22Rv1 (cell line): Measurements from ENCODE around the gene ELOVL5.

Source experiments
- H3K27ac ChIP-seq: fragments of 450-650 bp; 2 replicates; pipeline ENCODE4 v1.5.1; 2017
- CTCF ChIP-seq: fragments of 450-650 bp; IDR thresholded peaks from 2 replicates; pipeline ENCODE4 v1.5.1; 2017; ENCODE audit warnings: mild to moderate bottlenecking
- ZFX ChIP-seq: fragments of 450-650 bp; IDR thresholded peaks from 2 replicates; pipeline ENCODE4 v1.6.1; 2017; ENCODE audit warnings: antibody characterized with exemption, borderline replicate concordance

Gene ELOVL5

GRCh38 chr6:53257001-53257400 lies 91.7 kb downstream of the ELOVL5 start:
- TF ChIP-seq CTCF, result no peak
- no peak overlapping the region for H3K27ac ChIP-seq

DNA sequence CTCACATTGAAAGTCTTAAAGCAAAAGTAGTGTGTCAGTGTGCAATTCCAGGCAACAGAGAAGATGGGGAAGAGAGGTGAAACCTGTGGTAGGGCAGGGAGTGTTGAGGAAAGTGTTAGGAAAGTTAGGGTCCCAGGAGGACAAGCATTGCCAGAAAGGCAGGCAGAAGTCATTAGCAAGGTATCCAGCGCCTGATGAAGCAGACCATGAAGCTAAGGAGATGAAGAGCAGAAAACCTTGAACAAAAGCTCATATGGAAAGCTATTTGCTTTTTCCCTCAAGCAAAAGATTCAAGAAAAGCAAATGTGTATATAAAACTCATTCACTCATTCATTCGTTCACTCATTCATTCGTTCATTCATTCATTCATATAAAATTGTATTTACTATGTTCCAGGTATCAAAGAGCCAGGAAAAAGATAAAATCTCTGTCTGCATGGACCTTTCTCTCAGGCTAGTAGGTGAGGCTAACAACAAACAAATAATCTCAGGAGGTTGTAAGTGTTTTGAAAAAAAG lies 96.5 kb downstream of the ELOVL5 start:
- no peak overlapping the region for H3K27ac ChIP-seq
- TF ChIP-seq CTCF (no peak), ZFX (no peak)

- TF ChIP-seq ZFX, result no peak
- no peak for TF ChIP-seq CTCF
- no peak overlapping the region for H3K27ac ChIP-seq
Measured at GRCh38 chr6:53251033-53251672, 97.6 kb downstream of the ELOVL5 start.

DNA sequence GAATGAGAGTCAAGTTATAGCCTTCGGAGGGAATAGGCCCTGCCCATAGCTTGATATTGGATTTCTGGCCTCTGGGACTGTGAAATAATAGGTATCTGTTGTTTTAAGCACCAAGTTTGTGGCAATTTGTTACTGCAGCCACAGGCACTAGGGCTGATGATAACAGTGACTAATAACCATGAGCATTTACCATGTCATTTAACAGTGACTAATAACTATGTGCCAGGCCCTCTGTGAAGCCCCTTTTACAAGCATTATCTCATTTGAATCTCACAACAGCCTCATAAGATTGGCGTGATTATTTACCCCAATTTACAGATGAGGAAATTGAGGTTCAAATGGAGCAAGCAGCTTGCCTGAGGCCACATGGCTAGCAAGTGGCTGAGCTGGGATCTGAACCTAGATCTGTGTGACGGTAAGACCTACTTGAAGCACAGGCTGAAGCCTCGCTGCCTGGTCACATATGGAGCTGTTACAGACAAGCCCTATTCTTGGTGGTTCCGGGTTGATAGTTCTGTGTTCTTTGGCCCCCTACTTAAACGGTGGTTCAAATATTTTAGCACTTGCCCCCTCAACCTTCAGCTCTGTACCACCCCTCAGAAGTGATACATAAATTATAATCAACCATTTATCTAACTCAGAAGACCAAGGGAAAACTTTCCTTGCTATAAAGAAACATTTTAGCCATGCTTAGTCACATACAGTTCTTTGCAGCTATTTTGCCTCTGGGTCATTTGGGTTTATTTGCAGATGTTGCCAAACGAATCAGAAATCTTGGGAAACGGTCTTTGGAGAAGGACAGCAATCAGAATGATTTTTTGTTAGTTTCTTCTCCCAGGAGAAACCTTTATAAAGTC lies 98.3 kb downstream of the ELOVL5 start:
- TF ChIP-seq CTCF, result no peak
- no peak for TF ChIP-seq ZFX
- no peak overlapping the region for H3K27ac ChIP-seq

GRCh38 chr6:53246924-53247323 lies 101.8 kb downstream of the ELOVL5 start:
- no peak for TF ChIP-seq ZFX
- H3K27ac ChIP-seq, result no peak overlapping the region

- no peak overlapping the region for H3K27ac ChIP-seq
- no peak for TF ChIP-seq CTCF
- no peak for TF ChIP-seq ZFX
Measured at GRCh38 chr6:53244958-53245357, 103.8 kb downstream of the ELOVL5 start.

DNA sequence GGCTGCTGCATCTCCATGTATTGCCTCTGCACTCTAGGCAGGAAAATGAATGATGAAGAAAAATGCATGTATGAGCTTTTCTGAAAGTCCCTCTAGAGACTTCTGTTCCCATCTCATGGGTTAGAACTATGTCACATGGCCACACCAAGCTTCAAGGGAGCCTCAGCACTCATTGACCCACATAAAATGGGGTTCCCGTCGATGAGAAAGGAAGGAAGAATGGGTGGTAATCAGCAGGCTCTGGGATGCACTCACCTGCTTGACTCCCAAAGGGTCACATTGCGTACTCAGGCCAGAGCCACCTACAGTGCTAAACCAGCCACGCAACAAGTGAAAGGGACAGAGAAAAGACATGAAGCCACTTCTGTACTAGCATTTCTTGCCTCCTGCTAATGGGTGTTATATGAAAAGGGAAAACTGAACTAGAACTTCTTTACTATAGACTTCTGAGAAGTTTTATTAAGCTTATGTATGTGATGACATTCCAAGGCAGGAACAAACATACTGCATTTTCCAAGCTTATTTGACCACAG lies 104.3 kb downstream of the ELOVL5 start:
- no peak overlapping the region for H3K27ac ChIP-seq
- no peak for TF ChIP-seq CTCF
- no peak for TF ChIP-seq ZFX
